ENCODE data around the gene B4GALT6. TPM values are rescaled to one million over a fixed set of nuclear protein-coding genes. Genes with fewer than 3 reads are reported as not detected.

B4GALT6 gene
- total RNA-seq, 4 donors from 2014 or later = 0.40 to 3.0 (median 1.6) TPM

- Histone ChIP-seq H3K4me3 (no peak overlapping the region), H3K9me3 (no peaks in the 10 kb centered on the region), H3K27ac (no peak overlapping the region), H3K36me3 (no peaks in the 10 kb centered on the region), H3K4me1 (no peaks in the 10 kb centered on the region), H3K27me3 (no peaks in the 10 kb centered on the region)
- DNase-seq = no peak
- TF ChIP-seq POLR2A (IDR thresholded peaks at IDR 0.05) = no peak
- TF ChIP-seq EP300 (IDR thresholded peaks at IDR 0.05; ENCODE audit: low read depth) = no peak
- TF ChIP-seq POLR2AphosphoS5 (IDR thresholded peaks at IDR 0.05) = no peak
- no peak for TF ChIP-seq CTCF (IDR thresholded peaks at IDR 0.05)
- 79 to 87% methylated on average over 2 to 6 of the region's 6 CpGs for WGBS, 2 donors (ENCODE audit: low coverage in 1 of 2)
- intact Hi-C loops (cut with DNase I; ENCODE audit: low total_unique reads) (no loop called here), in situ Hi-C loops (cut with MboI; ENCODE audit: low pct_ligation_motif_present in 1 of 4, low pct_unique_long_range_greater_than_20kb in 1 of 4, low sequenced_read_pairs in 3 of 4) (no loop called here)
Measured at GRCh38 chr18:31697351-31698298, 13.2 kb upstream of the B4GALT6 start.

GRCh38 chr18:31695989-31696388 lies 11.6 kb upstream of the B4GALT6 start:
- in situ Hi-C loops (cut with MboI; ENCODE audit: low pct_ligation_motif_present in 1 of 4, low pct_unique_long_range_greater_than_20kb in 1 of 4, low sequenced_read_pairs in 3 of 4) = no loop called here
- intact Hi-C loops (cut with DNase I; ENCODE audit: low total_unique reads) = no loop called here
- DNase-seq = no peak
- Histone ChIP-seq H3K4me3 (no peak overlapping the region), H3K4me1 (no peaks in the 10 kb centered on the region), H3K9me3 (no peaks in the 10 kb centered on the region), H3K27ac (no peak overlapping the region), H3K36me3 (no peaks in the 10 kb centered on the region), H3K27me3 (no peaks in the 10 kb centered on the region)
- TF ChIP-seq EP300 (IDR thresholded peaks at IDR 0.05; ENCODE audit: low read depth) (no peak), POLR2AphosphoS5 (IDR thresholded peaks at IDR 0.05) (no peak), CTCF (IDR thresholded peaks at IDR 0.05) (no peak), POLR2A (IDR thresholded peaks at IDR 0.05) (no peak)
- WGBS, 2 donors (ENCODE audit: low coverage in 1 of 2) = 91 to 96% methylated on average over 3 of the region's 3 CpGs

GRCh38 chr18:31694297-31694696 lies 9.9 kb upstream of the B4GALT6 start:
- WGBS, 2 donors (ENCODE audit: low coverage in 1 of 2) = 67 to 84% methylated on average over 2 of the region's 2 CpGs
- no peaks in the 10 kb centered on the region for H3K9me3 ChIP-seq
- H3K27ac ChIP-seq = no peak overlapping the region
- no peaks in the 10 kb centered on the region for H3K27me3 ChIP-seq
- TF ChIP-seq CTCF (IDR thresholded peaks at IDR 0.05) = no peak
- no peak for TF ChIP-seq EP300 (IDR thresholded peaks at IDR 0.05; ENCODE audit: low read depth)
- no peak for TF ChIP-seq POLR2AphosphoS5 (IDR thresholded peaks at IDR 0.05)
- no peak for TF ChIP-seq POLR2A (IDR thresholded peaks at IDR 0.05)
- H3K4me1 ChIP-seq = no peaks in the 10 kb centered on the region
- H3K4me3 ChIP-seq = no peak overlapping the region
- in situ Hi-C loops (cut with MboI; ENCODE audit: low pct_ligation_motif_present in 1 of 4, low pct_unique_long_range_greater_than_20kb in 1 of 4, low sequenced_read_pairs in 3 of 4) (no loop called here), intact Hi-C loops (cut with DNase I; ENCODE audit: low total_unique reads) (no loop called here)
- no peak for DNase-seq
- H3K36me3 ChIP-seq = no peaks in the 10 kb centered on the region

GRCh38 chr18:31688606-31689005 lies 4.2 kb upstream of the B4GALT6 start:
- Histone ChIP-seq H3K4me3 (no peak overlapping the region), H3K27ac (no peak overlapping the region), H3K4me1 (peaks cover 0 to 12% (median 9%) of the 10 kb centered on the region in 4 donors), H3K36me3 (no peaks in the 10 kb centered on the region), H3K9me3 (no peaks in the 10 kb centered on the region), H3K27me3 (no peaks in the 10 kb centered on the region)
- TF ChIP-seq CTCF (IDR thresholded peaks at IDR 0.05) (no peak), POLR2AphosphoS5 (IDR thresholded peaks at IDR 0.05) (no peak), EP300 (IDR thresholded peaks at IDR 0.05; ENCODE audit: low read depth) (no peak), POLR2A (IDR thresholded peaks at IDR 0.05) (no peak)
- intact Hi-C loops (cut with DNase I; ENCODE audit: low total_unique reads) = no loop called here
- no peak for DNase-seq
- WGBS, 2 donors (ENCODE audit: low coverage in 1 of 2) = 13 to 53% methylated on average over 2 of the region's 2 CpGs
- in situ Hi-C loops (cut with MboI; ENCODE audit: low pct_ligation_motif_present in 1 of 4, low pct_unique_long_range_greater_than_20kb in 1 of 4, low sequenced_read_pairs in 3 of 4) = no loop called here

All from transverse colon (tissue), 4 donors.